ENCODE data around the gene ADAMTS10. TPM values are rescaled to one million over a fixed set of nuclear protein-coding genes. Genes with fewer than 3 reads are reported as not detected.

The ADAMTS10 gene
- total RNA-seq, 2 experiments from 2014 or later = 67.5 to 72.9 TPM

- Mint-ChIP-seq H3K4me3 (peak overlapping the region; percentile 83), H3K27me3 (no peaks in the 10 kb centered on the region), H3K9me3 (peaks cover 2% of the 10 kb centered on the region), H3K27ac (peak overlapping the region; percentile 63), H3K4me1 (ENCODE audit: low read depth) (peaks cover 20% of the 10 kb centered on the region), H3K36me3 (ENCODE audit: low read depth) (peaks cover 44% of the 10 kb centered on the region)
- ATAC-seq (ENCODE audit: poor library complexity) = peak; percentile 87
- H3K9me3 ChIP-seq (ENCODE audit: control insufficient read depth in 1 of 2, insufficient read depth in 1 of 2, low read length in 2 of 2) = peaks cover 7 to 9% of the 10 kb centered on the region in 2 experiments
- H3K27me3 ChIP-seq (ENCODE audit: control insufficient read depth in 1 of 2, insufficient read depth in 2 of 2, low read length in 2 of 2) = no peaks in the 10 kb centered on the region
- peak; percentile 91 to 99 (median 95) for DNase-seq
- POLR2A ChIA-PET = interaction anchor here (1.0 to 1.9 kb wide), 3 partner anchors 19 to 105 kb away, joined by 4 to 8 read pairs (median 5); partner anchors contain the start of gene ZNF414
- TF ChIP-seq CTCF (IDR thresholded peaks at IDR 0.05) = no peak
- no peaks in the 10 kb centered on the region for H3K36me3 ChIP-seq (ENCODE audit: insufficient read depth, low read length)
- no peak overlapping the region for H3K27ac ChIP-seq (ENCODE audit: low read depth in 1 of 2, low read length in 2 of 2)
- peaks cover 20% of the 10 kb centered on the region for H3K4me1 ChIP-seq (ENCODE audit: insufficient read depth, low read length)
- intact Hi-C loops (cut with DNase I, micrococcal nuclease) = loop anchor here in 1 of 2 experiments (2.0 to 5.0 kb wide), 2 partner anchors 20 to 670 kb away; partner anchors contain the start of gene SNAPC2
- H3K4me3 ChIP-seq (ENCODE audit: low read length) = peak overlapping the region; percentile 58
- CTCF ChIA-PET = interaction anchor here (1.0 to 2.9 kb wide), 3 partner anchors 12 to 105 kb away, joined by 3 to 20 read pairs (median 7); partner anchors contain the start of gene MYO1F
Measured at GRCh38 chr19:8592231-8593009, 18.1 kb downstream of the ADAMTS10 start.

GRCh38 chr19:8589177-8589714 is 21.3 kb downstream of the ADAMTS10 start:
- DNase-seq (no peak), ATAC-seq (ENCODE audit: poor library complexity) (no peak)
- H3K4me3 Mint-ChIP-seq = no peak overlapping the region
- intact Hi-C loops (cut with DNase I, micrococcal nuclease) = loop anchor here in 1 of 2 experiments (10.0 kb wide), 1 partner anchor 234 kb away; no protein-coding TSS in a partner anchor
- H3K27me3 ChIP-seq (ENCODE audit: control insufficient read depth in 1 of 2, insufficient read depth in 2 of 2, low read length in 2 of 2) = no peaks in the 10 kb centered on the region
- no peaks in the 10 kb centered on the region for H3K27me3 Mint-ChIP-seq
- ChIA-PET POLR2A (interaction anchor here (1.6 kb wide), 1 partner anchor 53 kb away, joined by 4 read pairs; no protein-coding TSS in a partner anchor), CTCF (interaction anchor here (1.8 kb wide), 1 partner anchor 11 kb away, joined by 6 read pairs; no protein-coding TSS in a partner anchor)
- no peaks in the 10 kb centered on the region for H3K36me3 ChIP-seq (ENCODE audit: insufficient read depth, low read length)
- peaks cover 20% of the 10 kb centered on the region for H3K4me1 ChIP-seq (ENCODE audit: insufficient read depth, low read length)
- no peak overlapping the region for H3K27ac ChIP-seq (ENCODE audit: low read depth in 1 of 2, low read length in 2 of 2)
- peaks cover 7 to 9% of the 10 kb centered on the region in 2 experiments for H3K9me3 ChIP-seq (ENCODE audit: control insufficient read depth in 1 of 2, insufficient read depth in 1 of 2, low read length in 2 of 2)
- H3K9me3 Mint-ChIP-seq = no peaks in the 10 kb centered on the region
- H3K36me3 Mint-ChIP-seq (ENCODE audit: low read depth) = peaks cover 18% of the 10 kb centered on the region
- no peak overlapping the region for H3K27ac Mint-ChIP-seq
- no peak overlapping the region for H3K4me3 ChIP-seq (ENCODE audit: low read length)
- peaks cover 12% of the 10 kb centered on the region for H3K4me1 Mint-ChIP-seq (ENCODE audit: low read depth)
- TF ChIP-seq CTCF (IDR thresholded peaks at IDR 0.05) = no peak

GRCh38 chr19:8585894-8586750 is 24.4 kb downstream of the ADAMTS10 start:
- DNase-seq (peak; percentile 44 to 76 (median 55)), ATAC-seq (ENCODE audit: poor library complexity) (peak; percentile 69)
- Mint-ChIP-seq H3K36me3 (ENCODE audit: low read depth) (peaks cover 7% of the 10 kb centered on the region), H3K27me3 (no peaks in the 10 kb centered on the region), H3K4me1 (ENCODE audit: low read depth) (no peaks in the 10 kb centered on the region), H3K27ac (no peak overlapping the region), H3K9me3 (no peaks in the 10 kb centered on the region), H3K4me3 (no peak overlapping the region)
- intact Hi-C loops (cut with DNase I, micrococcal nuclease) = loop anchor here (1.0 to 10.0 kb wide), 2 partner anchors 231 to 232 kb away; no protein-coding TSS in a partner anchor
- CTCF ChIA-PET = interaction anchor here (0.6 kb wide), 1 partner anchor 14 kb away, joined by 3 read pairs; no protein-coding TSS in a partner anchor
- POLR2A ChIA-PET = interaction anchor here (0.6 to 1.5 kb wide), 2 partner anchors 173 to 1510 kb away, joined by 4 read pairs; partner anchors contain the start of gene MARCHF2
- Histone ChIP-seq H3K27me3 (ENCODE audit: control insufficient read depth in 1 of 2, insufficient read depth in 2 of 2, low read length in 2 of 2) (no peaks in the 10 kb centered on the region), H3K9me3 (ENCODE audit: control insufficient read depth in 1 of 2, insufficient read depth in 1 of 2, low read length in 2 of 2) (no peaks in the 10 kb centered on the region), H3K4me3 (ENCODE audit: low read length) (no peak overlapping the region), H3K36me3 (ENCODE audit: insufficient read depth, low read length) (no peaks in the 10 kb centered on the region), H3K27ac (ENCODE audit: low read depth in 1 of 2, low read length in 2 of 2) (no peak overlapping the region), H3K4me1 (ENCODE audit: insufficient read depth, low read length) (peaks cover 1% of the 10 kb centered on the region)
- peak; percentile 56 for TF ChIP-seq CTCF (IDR thresholded peaks at IDR 0.05)

All from CD4-positive, alpha-beta T cell (primary cell).